RPMI7951 (cell line): ENCODE data around the gene GBE1. TPM values are rescaled to one million over a fixed set of nuclear protein-coding genes. Genes with fewer than 3 reads are reported as not detected.

Experiments
- DNase-seq: peaks from one replicate; pipeline ENCODE4 v3.0.0-alpha.2; 2012; ENCODE audit warnings: low read depth
- total RNA-seq: library from RNA; depleted of rRNA; stranded (reverse); fragments of >200 nt; shearing (Covaris generic); gene quantifications from 2 replicates; pipeline ENCODE4 v1.2.3, GENCODE V29; 2014

Gene GBE1
- total RNA-seq, 1 experiment from 2014 or later = 141 TPM

GRCh38 chr3:81622395-81622794 lies 139.1 kb downstream of the GBE1 start:
- no peak for DNase-seq

DNA sequence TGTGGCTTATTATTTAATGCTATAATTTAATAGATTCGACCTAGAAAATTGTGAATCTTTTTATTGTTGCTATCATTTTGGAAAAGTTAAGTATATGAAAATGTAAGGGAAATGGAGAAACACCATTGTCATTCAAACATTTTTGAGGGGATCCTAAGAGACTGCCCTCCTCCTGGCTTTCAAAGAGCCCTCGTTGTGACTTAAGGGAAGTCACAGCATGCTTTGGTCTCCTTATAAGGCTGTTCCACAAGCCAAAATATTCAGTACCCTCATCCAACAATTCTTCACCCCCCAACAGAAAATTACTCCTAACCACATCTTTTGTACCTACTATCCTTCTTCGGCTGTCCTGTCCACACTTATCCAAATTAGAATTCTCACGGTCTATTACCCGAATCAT lies 140.2 kb downstream of the GBE1 start:
- DNase-seq = no peak

DNA sequence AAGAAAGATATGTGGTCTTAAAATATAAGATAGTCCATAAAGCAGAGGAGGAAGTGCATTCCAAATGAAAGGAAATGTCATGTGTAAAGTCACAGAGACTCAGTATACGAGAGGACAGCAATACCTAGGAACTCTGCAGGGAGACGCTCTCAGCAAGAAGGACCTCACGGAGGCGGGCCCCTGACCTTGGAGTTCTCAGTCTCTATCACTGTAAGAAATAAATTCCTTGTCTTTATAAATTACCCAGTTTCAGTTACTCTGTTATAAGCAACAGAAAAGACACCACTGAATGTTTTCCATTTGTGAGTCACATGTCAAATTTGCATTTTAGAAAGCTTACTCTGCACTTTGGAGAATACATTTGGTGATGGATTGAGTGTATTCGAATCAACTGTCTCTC lies 140.6 kb downstream of the GBE1 start:
- DNase-seq = no peak

DNA sequence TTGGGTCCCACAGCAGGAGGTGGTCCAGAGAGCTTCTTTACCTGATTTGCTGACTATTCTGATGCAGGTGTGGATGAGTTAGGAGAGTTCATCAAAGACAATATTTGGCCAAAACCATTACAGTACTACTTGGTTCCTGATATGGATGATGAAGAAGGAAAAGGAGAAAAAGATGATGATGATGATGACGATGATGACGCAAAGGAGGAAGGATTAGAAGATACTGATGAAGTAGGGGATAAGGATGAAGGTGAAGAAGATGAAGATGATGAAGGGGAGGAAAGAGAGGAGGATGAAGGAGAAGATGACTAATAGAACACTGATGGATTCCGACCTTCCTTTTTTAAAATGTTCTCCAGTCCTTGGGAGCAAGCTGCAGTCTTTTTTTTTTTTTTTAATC lies 148.7 kb downstream of the GBE1 start:
- DNase-seq = no peak

GRCh38 chr3:81602781-81603180 lies 158.7 kb downstream of the GBE1 start:
- no peak for DNase-seq

GRCh38 chr3:81601707-81602305 lies 159.6 kb downstream of the GBE1 start:
- DNase-seq = no peak

GRCh38 chr3:81592101-81592500 lies 169.3 kb downstream of the GBE1 start:
- DNase-seq = no peak

DNA sequence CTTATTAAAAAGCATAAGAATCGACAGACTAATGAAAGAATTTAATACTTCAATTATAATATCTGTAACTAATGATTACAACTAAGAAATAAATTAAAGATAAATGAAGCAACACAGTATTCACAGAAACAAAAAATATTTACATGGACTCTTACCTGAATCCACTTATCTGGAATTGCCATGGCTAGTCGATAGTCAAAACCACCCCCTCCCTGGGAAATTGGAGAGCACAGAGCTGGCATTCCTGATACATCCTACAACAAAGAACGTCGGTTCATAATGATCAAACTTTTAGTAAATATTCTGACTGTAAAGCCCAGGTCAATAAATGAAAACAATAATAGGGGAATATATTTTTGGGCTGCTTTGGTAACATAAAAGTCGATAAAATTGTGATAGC lies 175.5 kb downstream of the GBE1 start:
- no peak for DNase-seq

- DNase-seq = no peak
Observed at GRCh38 chr3:81585056-81585455, 176.4 kb downstream of the GBE1 start.

- peak; percentile 37 for DNase-seq
Observed at GRCh38 chr3:81581966-81582599, 179.4 kb downstream of the GBE1 start.

DNA sequence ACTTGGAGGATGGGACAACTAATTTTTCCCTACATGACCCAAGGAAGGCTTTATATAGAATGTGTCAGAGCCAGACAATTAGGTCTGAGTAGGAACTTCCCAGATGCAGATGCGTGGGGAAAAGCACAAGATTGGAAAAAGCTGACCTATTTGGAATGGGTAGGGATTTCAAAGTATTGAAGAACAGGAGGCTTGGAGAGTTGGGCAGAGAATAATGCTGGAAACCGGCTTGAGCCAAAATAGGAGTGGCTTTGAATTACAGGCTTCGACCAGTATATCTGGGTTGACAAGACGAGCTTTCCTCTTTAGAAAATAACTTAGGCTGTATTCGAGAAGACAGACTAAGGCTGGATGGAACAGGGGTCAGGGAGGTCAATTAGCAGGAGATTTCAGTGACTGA lies 181.1 kb downstream of the GBE1 start:
- DNase-seq = no peak

- no peak for DNase-seq
Observed at GRCh38 chr3:81579744-81580143, 181.7 kb downstream of the GBE1 start.

DNA sequence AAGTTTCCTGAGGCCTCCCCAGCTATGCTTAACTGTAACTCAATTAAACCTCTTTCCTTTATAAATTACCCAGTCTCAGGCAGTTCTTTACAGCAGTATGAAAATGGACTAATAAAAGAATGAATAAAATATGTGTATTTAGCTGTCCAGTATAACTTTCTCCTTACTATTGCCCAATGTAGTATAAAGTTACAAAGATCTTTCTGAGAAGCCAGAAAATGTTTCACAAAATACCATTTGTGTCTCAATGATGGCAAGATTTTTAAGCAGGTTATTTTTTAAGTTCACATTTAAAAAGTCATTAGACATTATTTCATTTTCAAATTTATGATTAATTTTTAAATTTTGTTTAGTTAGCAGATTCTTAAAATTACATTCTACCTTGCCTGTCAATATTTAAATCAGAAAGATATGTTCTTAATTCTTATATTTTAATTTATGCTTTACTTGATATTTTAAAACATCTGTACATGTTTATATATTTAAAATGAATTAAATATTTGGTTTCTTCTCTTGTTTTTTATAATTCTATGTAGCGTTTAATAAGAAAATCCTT lies 189.2 kb downstream of the GBE1 start:
- DNase-seq = no peak

DNA sequence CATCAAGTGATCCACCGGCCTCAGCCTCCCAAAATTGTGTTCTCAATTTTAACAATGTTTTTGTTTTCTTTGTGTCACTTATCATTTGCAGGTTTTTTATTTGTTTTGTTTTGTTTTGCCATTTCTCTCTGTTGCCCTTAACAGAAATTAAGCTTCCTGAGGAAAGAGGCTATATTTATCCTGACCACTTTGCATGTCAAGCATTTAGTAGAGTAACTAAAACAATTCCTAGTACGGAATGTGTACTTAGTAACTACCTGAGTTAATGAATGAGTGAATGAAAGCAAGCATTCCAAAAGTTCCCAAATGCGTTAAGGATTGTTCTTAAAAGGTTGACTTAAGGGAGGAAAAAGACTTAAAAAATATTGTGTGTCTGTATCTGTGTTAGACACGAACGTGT lies 193.1 kb downstream of the GBE1 start:
- DNase-seq = no peak

DNA sequence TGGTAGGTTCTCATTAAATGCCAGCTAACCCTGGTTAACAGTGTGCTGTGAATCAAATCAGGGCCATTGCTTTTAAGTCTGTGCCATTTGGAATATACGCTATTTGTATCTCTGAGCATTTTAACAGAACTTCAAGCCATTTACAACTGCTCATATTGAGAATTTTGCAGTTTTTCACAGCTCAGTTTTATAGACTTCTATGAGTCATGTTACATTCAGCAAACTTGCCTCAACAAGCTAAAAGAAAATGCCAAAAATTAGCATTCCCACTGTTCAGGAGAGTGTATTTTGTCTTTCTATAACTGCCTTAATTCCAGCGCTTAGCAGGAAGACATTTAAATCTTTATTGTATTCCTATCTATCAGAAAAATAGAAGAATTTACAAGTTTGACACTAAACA lies 196.4 kb downstream of the GBE1 start:
- DNase-seq = no peak

GRCh38 chr3:81558106-81558505 lies 203.3 kb downstream of the GBE1 start:
- no peak for DNase-seq

GRCh38 chr3:81554801-81555200 lies 206.6 kb downstream of the GBE1 start:
- no peak for DNase-seq

- DNase-seq = peak; percentile 27
Observed at GRCh38 chr3:81554388-81554787, 207.1 kb downstream of the GBE1 start.

GRCh38 chr3:81550415-81550814 lies 211.0 kb downstream of the GBE1 start:
- peak; percentile 47 for DNase-seq

- peak; percentile 5 for DNase-seq
Observed at GRCh38 chr3:81549831-81550230, 211.6 kb downstream of the GBE1 start.

DNA sequence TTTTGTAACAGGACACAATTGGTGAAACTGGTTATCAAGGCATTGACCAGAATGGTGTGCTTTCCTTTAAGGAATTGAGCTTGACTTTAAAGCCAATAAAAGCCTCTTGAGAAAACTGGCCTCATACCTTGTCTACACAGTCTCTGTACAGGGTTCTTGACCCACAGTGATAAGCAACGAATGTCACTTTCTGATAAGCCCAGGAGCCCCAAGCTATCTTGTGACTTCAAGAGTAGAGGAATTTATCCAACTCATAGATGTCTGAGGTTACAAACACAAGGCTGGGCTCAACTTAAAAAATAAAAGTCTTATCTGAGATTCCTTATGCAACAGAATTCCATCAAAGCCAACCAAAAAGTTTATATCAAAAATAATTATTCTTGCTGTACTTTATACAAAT lies 212.1 kb downstream of the GBE1 start:
- no peak for DNase-seq

GRCh38 chr3:81545572-81545971 lies 215.9 kb downstream of the GBE1 start:
- peak; percentile 24 for DNase-seq

- DNase-seq = no peak
Observed at GRCh38 chr3:81544385-81544784, 217.1 kb downstream of the GBE1 start.

DNA sequence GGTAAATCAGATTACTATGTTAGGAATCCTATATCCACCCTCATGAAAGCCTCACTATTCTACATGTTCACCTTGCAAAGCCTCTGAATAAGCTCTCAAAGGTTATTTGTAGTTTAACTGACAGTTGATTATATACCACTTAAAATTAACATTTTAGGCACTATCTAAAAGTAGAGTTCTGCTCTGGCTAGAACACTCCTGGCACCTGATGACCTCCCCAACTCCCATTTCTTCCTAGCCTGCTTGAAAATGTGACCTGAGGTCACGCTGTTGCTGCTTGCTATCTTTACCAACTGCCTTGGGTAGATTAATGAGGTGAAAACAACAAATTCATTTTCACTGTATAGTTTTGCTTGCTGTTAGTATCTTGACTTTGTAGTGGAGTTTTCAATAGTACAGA lies 220.7 kb downstream of the GBE1 start:
- DNase-seq = no peak
